H1 (cell line): ENCODE data around the gene PALM. TPM values are rescaled to one million over a fixed set of nuclear protein-coding genes. Genes with fewer than 3 reads are reported as not detected.

Experiments
- ASH2L ChIP-seq: fragments of 200-600, 300-600 bp; sonication (generic); IDR thresholded peaks from one replicate; pipeline ENCODE4 v1.7.1; 2017; ENCODE audit warnings: low read length
- CBX8 ChIP-seq: fragments of 300-800, 300-1000 bp; sonication (generic); IDR thresholded peaks from 2 replicates; pipeline ENCODE4 v1.7.1; 2016; ENCODE audit warnings: low read depth, low read length, borderline replicate concordance
- CREB1 ChIP-seq: IDR thresholded peaks from 2 replicates; pipeline ENCODE4 v1.6.1; 2012; ENCODE audit warnings: inconsistent platforms
- EZH2 ChIP-seq: fragments of 200-600 bp; sonication (generic); IDR thresholded peaks from 2 replicates; pipeline ENCODE4 v1.7.1; 2012; ENCODE audit warnings: low read depth, mild to moderate bottlenecking, moderate library complexity, low read length, inconsistent platforms; ENCODE audit not compliant: severe bottlenecking
- FOSL1 ChIP-seq: IDR thresholded peaks from 2 replicates; pipeline ENCODE4 v1.6.1; 2011; ENCODE audit warnings: mild to moderate bottlenecking, low read depth, low read length, moderate library complexity; ENCODE audit not compliant: insufficient read depth
- HDAC6 ChIP-seq: IDR thresholded peaks from one replicate; pipeline ENCODE4 v1.7.1; 2012; ENCODE audit warnings: low read depth, mild to moderate bottlenecking, inconsistent platforms, low read length, moderate library complexity
- PHF8 ChIP-seq: fragments of 200-600 bp; sonication (generic); conservative IDR thresholded peaks from 2 replicates; pipeline ENCODE4 v1.7.1; 2012; ENCODE audit warnings: low read depth, mild to moderate bottlenecking, inconsistent platforms, low read length, moderate library complexity
- SP2 ChIP-seq: IDR thresholded peaks from 2 replicates; pipeline ENCODE4 v1.6.1; 2012; ENCODE audit warnings: mild to moderate bottlenecking, low read length, inconsistent platforms
- TCF12 ChIP-seq: IDR thresholded peaks from 2 replicates; pipeline ENCODE4 v1.6.1; 2011; ENCODE audit warnings: low read depth, mild to moderate bottlenecking, low read length
- USF2 ChIP-seq: IDR thresholded peaks from 2 replicates; pipeline ENCODE4 v1.6.1; 2011; ENCODE audit warnings: low read length, improper control_type of control experiment
- polyA plus RNA-seq, 7 experiments: library from polyadenylated mRNA; depleted of rRNA in 3 of 7; stranded (reverse) in 5 of 7; unstranded in 2 of 7; fragments of >200 nt in 5 of 7; fragments of 200-250 nt in 2 of 7; gene quantifications; 1 replicate in 5 of 7; 2 replicates in 1 of 7; 4 replicates in 1 of 7; pipeline versions ENCODE4 v1.2.1 to v1.2.3, GENCODE V29; 2011 to 2013; ENCODE audit warnings: missing spikeins in 2 of 7, mixed read lengths in 2 of 7
- total RNA-seq: library from RNA; stranded (reverse); fragmentation: NEBNext Ultra II Directional; extraction: Animal tissue kit (Norgen Biotek cat#: 25700); gene quantifications from 2 replicates; pipeline ENCODE4 v1.2.1, GENCODE V29; 2021

The PALM gene
- total and polyA plus RNA-seq, 2 of the 8 experiments (the other 6 are each of a cell fraction or from before 2014, with no cell fraction given) = 5.7 to 16.5 TPM

GRCh38 chr19:755063-755462 lies 46.3 kb downstream of the PALM start (continued):
- TF ChIP-seq USF2 = no peak
- TF ChIP-seq TCF12 = no peak
- no peak for TF ChIP-seq FOSL1
- no peak for TF ChIP-seq HDAC6
- no peak for TF ChIP-seq CREB1
- TF ChIP-seq PHF8 = no peak
- no peak for TF ChIP-seq SP2
- TF ChIP-seq ASH2L = no peak
- TF ChIP-seq CBX8 = no peak
- no peak for TF ChIP-seq EZH2
